NB4 (cell line): Measurements from ENCODE around the gene VAT1.

ENCODE experiments used
- CTCF ChIP-seq: IDR thresholded peaks from one replicate; pipeline ENCODE4 v1.5.1; 2012; ENCODE audit warnings: low read depth, low read length
- MYC ChIP-seq: IDR thresholded peaks from 2 replicates; pipeline ENCODE4 v1.6.1; 2011; ENCODE audit warnings: low read depth, low read length
- POLR2A ChIP-seq: IDR thresholded peaks from 2 replicates; pipeline ENCODE4 v1.6.1; 2011; ENCODE audit warnings: mild to moderate bottlenecking; ENCODE audit not compliant: insufficient read length; ENCODE audit errors: extremely low read depth
- TF ChIP-seq, protein P1 (sequence below): IDR thresholded peaks from 2 replicates; pipeline ENCODE4 v1.6.1; 2011; ENCODE audit warnings: low read depth, low read length

GRCh38 chr17:42980274-42980765 lies 41.9 kb downstream of the VAT1 start, which contains the start of gene RUNDC1:
- no peak for TF ChIP-seq POLR2A
- no peak for TF ChIP-seq CTCF
- TF ChIP-seq, protein P1, sequence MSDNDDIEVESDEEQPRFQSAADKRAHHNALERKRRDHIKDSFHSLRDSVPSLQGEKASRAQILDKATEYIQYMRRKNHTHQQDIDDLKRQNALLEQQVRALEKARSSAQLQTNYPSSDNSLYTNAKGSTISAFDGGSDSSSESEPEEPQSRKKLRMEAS, result no peak; the same call in 1 of the 2 replicates
- no peak for TF ChIP-seq MYC
